NCI-H446 treated with DMSO at 0.1 percent for 48 hours (cell line): ENCODE measurements around the gene OR1J1.

Source experiments
- DNase-seq: peaks from one replicate; lab custom pipeline; 2025; lab: John Stamatoyannopoulos, UW

Gene OR1J1

GRCh38 chr9:122477826-122478225 is at the start of gene OR1J1:
TSS of gene OR1J1 (minus strand) at chr9:122477926. CDS start at chr9:122477926, 0 bp downstream.
- DNase-seq, result no peak

GRCh38 chr9:122527193-122527592 is 49.5 kb upstream of the OR1J1 start, which contains the start of gene OR1N1:
TSS of gene OR1N1 (minus strand) at chr9:122527293. CDS start at chr9:122527293, 0 bp downstream.
- DNase-seq, result no peak

GRCh38 chr9:122526602-122527001 is 48.9 kb upstream of the OR1J1 start:
- no peak for DNase-seq

GRCh38 chr9:122519376-122519775 is 41.6 kb upstream of the OR1J1 start:
- DNase-seq, result no peak

- DNase-seq, result no peak
These were observed 41.1 kb upstream of the OR1J1 start, which contains the start of gene OR1J4 for GRCh38 chr9:122518841-122519240. TSS of gene OR1J4 (plus strand) at chr9:122519141. CDS start at chr9:122519141, 0 bp downstream.

GRCh38 chr9:122518226-122518625 is 40.5 kb upstream of the OR1J1 start:
- no peak for DNase-seq

GRCh38 chr9:122510502-122510901 is 32.8 kb upstream of the OR1J1 start, which contains the start of gene OR1J2:
TSS of gene OR1J2 (plus strand) at chr9:122510802. CDS start at chr9:122510802, 0 bp downstream.
- DNase-seq, result no peak

GRCh38 chr9:122506964-122507363 is 29.2 kb upstream of the OR1J1 start:
- no peak for DNase-seq

- DNase-seq, result no peak
These were observed 21.2 kb upstream of the OR1J1 start for GRCh38 chr9:122498883-122499288.

GRCh38 chr9:122479062-122479461 is 1.3 kb upstream of the OR1J1 start:
- DNase-seq, result no peak

GRCh38 chr9:122477346-122477745 is 380 bp downstream of the OR1J1 start:
- DNase-seq, result no peak

GRCh38 chr9:122475717-122476116 is 2.0 kb downstream of the OR1J1 start:
- DNase-seq, result no peak

- no peak for DNase-seq
These were observed 3.2 kb downstream of the OR1J1 start for GRCh38 chr9:122474561-122474960.

GRCh38 chr9:122468735-122469134 is 9.0 kb downstream of the OR1J1 start:
- no peak for DNase-seq

- no peak for DNase-seq
These were observed 11.3 kb downstream of the OR1J1 start for GRCh38 chr9:122466456-122466855.

GRCh38 chr9:122464633-122465567 is 12.8 kb downstream of the OR1J1 start:
- DNase-seq, result peak; percentile 60

GRCh38 chr9:122463828-122464632 is 13.7 kb downstream of the OR1J1 start:
- DNase-seq, result no peak

- DNase-seq, result no peak
These were observed 19.9 kb downstream of the OR1J1 start for GRCh38 chr9:122457787-122458186.

GRCh38 chr9:122456123-122456522 is 21.6 kb downstream of the OR1J1 start:
- no peak for DNase-seq

GRCh38 chr9:122453677-122454135 is 24.0 kb downstream of the OR1J1 start:
- DNase-seq, result no peak

GRCh38 chr9:122446819-122447484 is 30.8 kb downstream of the OR1J1 start:
- DNase-seq, result no peak
